K562 (cell line): ENCODE results near the gene ILK. TPM values are rescaled to one million over a fixed set of nuclear protein-coding genes. Genes with fewer than 3 reads are reported as not detected.

Experiments used
- C11orf30 ChIP-seq: fragments of 450-650 bp; IDR thresholded peaks from 2 replicates; pipeline ENCODE4 v1.6.1; 2016; ENCODE audit warnings: low read depth, mild to moderate bottlenecking
- DLX4 ChIP-seq: fragments of 250-450 bp; sonication (Bioruptor Pico); IDR thresholded peaks from 2 replicates; pipeline ENCODE4 v1.6.1; 2021; ENCODE audit warnings: mild to moderate bottlenecking
- ETV1 ChIP-seq: fragments of 450-650 bp; conservative IDR thresholded peaks from 2 replicates; pipeline ENCODE4 v1.6.1; 2016; ENCODE audit warnings: missing genetic modification characterization, control low read depth, low read depth, missing compliant biosample characterization
- ETV6 ChIP-seq, 3 experiments: fragments of 150-350 bp in 1 of 3; sonication (generic) in 1 of 3; formaldehyde crosslinking in 1 of 3; IDR thresholded peaks; 2 replicates each; pipeline versions ENCODE4 v1.6.1 to v1.8.0; 2014 to 2022; ENCODE audit warnings: borderline replicate concordance in 2 of 3, low read depth in 2 of 3, antibody characterized with exemption in 1 of 3, low read length in 1 of 3, mild to moderate bottlenecking in 1 of 3, missing genetic modification reagents in 1 of 3
- GTF2F1 ChIP-seq: IDR thresholded peaks from 2 replicates; pipeline ENCODE4 v1.6.1; 2011; ENCODE audit warnings: low read depth, low read length, improper control_type of control experiment
- HNRNPLL ChIP-seq: fragments of 200-400 bp; formaldehyde crosslinking; IDR thresholded peaks from 2 replicates; pipeline ENCODE4 v1.6.1; 2017; ENCODE audit warnings: low read length, low read depth, mild to moderate bottlenecking; ENCODE audit not compliant: poor library complexity, severe bottlenecking
- KLF6 ChIP-seq: fragments of 250-450 bp; sonication (Bioruptor Pico); IDR thresholded peaks from 2 replicates; pipeline ENCODE4 v1.4.0; 2020; ENCODE audit warnings: mild to moderate bottlenecking, moderate library complexity, borderline replicate concordance
- MLX ChIP-seq, 2 experiments: fragments of 450-650 bp in 1 of 2; sonication (generic) in 1 of 2; formaldehyde crosslinking; conservative IDR thresholded peaks; 2 replicates each; pipeline versions ENCODE4 v1.4.0 to v1.8.1; 2020 to 2022; ENCODE audit warnings: mild to moderate bottlenecking in 1 of 2, missing genetic modification reagents in 1 of 2
- MTA3 ChIP-seq: fragments of 450-650 bp; formaldehyde crosslinking; IDR thresholded peaks from 2 replicates; pipeline ENCODE4 v1.6.1; 2017; ENCODE audit warnings: mild to moderate bottlenecking, borderline replicate concordance
- NKRF ChIP-seq: fragments of 450-650 bp; IDR thresholded peaks from 2 replicates; pipeline ENCODE4 v1.6.1; 2016; ENCODE audit warnings: borderline replicate concordance
- NR1H2 ChIP-seq: sonication (generic); formaldehyde crosslinking; IDR thresholded peaks from 2 replicates; pipeline ENCODE4 v1.4.0; 2020; ENCODE audit warnings: mild to moderate bottlenecking, missing genetic modification reagents
- PATZ1 ChIP-seq: fragments of 250-450 bp; sonication (Bioruptor Pico); IDR thresholded peaks from 2 replicates; pipeline ENCODE4 v1.5.0; 2020; ENCODE audit warnings: mild to moderate bottlenecking, borderline replicate concordance
- PYGO2 ChIP-seq: fragments of 450-650 bp; IDR thresholded peaks from 2 replicates; pipeline ENCODE4 v1.6.1; 2016; ENCODE audit warnings: mild to moderate bottlenecking, missing genetic modification characterization, moderate library complexity, missing compliant biosample characterization
- RB1 ChIP-seq: fragments of 450-650 bp; IDR thresholded peaks from 2 replicates; pipeline ENCODE4 v1.6.1; 2017; ENCODE audit warnings: low read depth, mild to moderate bottlenecking
- SFPQ ChIP-seq: fragments of 200-400 bp; formaldehyde crosslinking; IDR thresholded peaks from 2 replicates; pipeline ENCODE4 v1.6.1; 2017; ENCODE audit warnings: mild to moderate bottlenecking, low read depth, low read length, moderate library complexity
- SMAD4 ChIP-seq: fragments of 250-450 bp; sonication (Bioruptor Pico); conservative IDR thresholded peaks from 2 replicates; pipeline ENCODE4 v1.8.0; 2021; ENCODE audit warnings: inconsistent platforms, mild to moderate bottlenecking, moderate library complexity
- ZNF212 ChIP-seq: fragments of 450-650 bp; formaldehyde crosslinking; IDR thresholded peaks from 2 replicates; pipeline ENCODE4 v1.4.0; 2020; ENCODE audit warnings: mild to moderate bottlenecking
- polyA plus RNA-seq, 8 experiments: library from polyadenylated mRNA; depleted of rRNA in 4 of 8; stranded (reverse) in 5 of 8; unstranded in 3 of 8; fragments of >200 nt; fragmentation: Nextera tagmentation in 2 of 8; fragmentation: Illumina TruSeq in 1 of 8; extraction: Ambion mirVana in 2 of 8; extraction: Trizol in 1 of 8; gene quantifications; 2 replicates each; pipeline versions ENCODE4 v1.2.1 to v1.2.3, GENCODE V29; 2011 to 2014; ENCODE audit warnings: inconsistent platforms in 1 of 8, missing spikeins in 1 of 8
- total RNA-seq, 7 experiments: library from RNA; depleted of rRNA in 6 of 7; stranded (reverse); fragments of >200 nt in 6 of 7; fragmentation: Illumina TruSeq in 2 of 7; extraction: Trizol in 2 of 7; gene quantifications; 2 replicates each; pipeline versions ENCODE4 v1.2.1 to v1.2.3, GENCODE V29; 2011 to 2021; ENCODE audit warnings: low replicate concordance in 1 of 7

ILK gene
- total and polyA plus RNA-seq, 9 of the 15 experiments (the other 6 are each of a cell fraction or from before 2014, with no cell fraction given) = 43.3 to 95.9 (median 58.9) TPM

GRCh38 chr11:6612213-6613041 lies 8.9 kb downstream of the ILK start, which contains the start of gene TAF10 (continued):
- TF ChIP-seq ETV6 (IDR thresholded peaks at IDR 0.05; ENCODE audit: borderline replicate concordance in 1 of 2, low read depth in 2 of 2, low read length in 1 of 2) = no peak
- no peak for TF ChIP-seq ETV6 (CRISPR knock-in tag; IDR thresholded peaks at IDR 0.05; ENCODE audit: borderline replicate concordance)
- TF ChIP-seq HNRNPLL = peak; percentile 99
- TF ChIP-seq MLX (CRISPR knock-in tag; conservative IDR thresholded peaks at IDR 0.05) = no peak
- no peak for TF ChIP-seq ZNF212
- no peak for TF ChIP-seq SFPQ
- TF ChIP-seq PATZ1 (CRISPR knock-in tag) = no peak
- no peak for TF ChIP-seq NR1H2 (CRISPR knock-in tag)
- TF ChIP-seq PYGO2 (tag) = no peak
- no peak for TF ChIP-seq DLX4 (CRISPR knock-in tag)
- TF ChIP-seq C11orf30 = peak; percentile 22; the same call in 1 of the 2 replicates
- peak; percentile 72; the same call in 1 of the 2 replicates for TF ChIP-seq SMAD4 (CRISPR knock-in tag)
- peak; percentile 33; the same call in 1 of the 2 replicates for TF ChIP-seq RB1
- TF ChIP-seq MTA3 = peak; percentile 77; the same call in 1 of the 2 replicates
- no peak; the same call in 1 of the 2 replicates for TF ChIP-seq GTF2F1
- TF ChIP-seq NKRF = peak; percentile 68; the same call in 1 of the 2 replicates
- 0 out of 2 replicates have a peak, but pooled peaks have one; percentile 53 for TF ChIP-seq KLF6 (CRISPR knock-in tag)
- TF ChIP-seq ETV1 (tag) = peak; percentile 84
